ENCODE measurements around the gene FAM200B. TPM values are rescaled to one million over a fixed set of nuclear protein-coding genes. Genes with fewer than 3 reads are reported as not detected.

Gene FAM200B
- total RNA-seq, 1 experiment from 2014 or later = 29.0 TPM

DNA sequence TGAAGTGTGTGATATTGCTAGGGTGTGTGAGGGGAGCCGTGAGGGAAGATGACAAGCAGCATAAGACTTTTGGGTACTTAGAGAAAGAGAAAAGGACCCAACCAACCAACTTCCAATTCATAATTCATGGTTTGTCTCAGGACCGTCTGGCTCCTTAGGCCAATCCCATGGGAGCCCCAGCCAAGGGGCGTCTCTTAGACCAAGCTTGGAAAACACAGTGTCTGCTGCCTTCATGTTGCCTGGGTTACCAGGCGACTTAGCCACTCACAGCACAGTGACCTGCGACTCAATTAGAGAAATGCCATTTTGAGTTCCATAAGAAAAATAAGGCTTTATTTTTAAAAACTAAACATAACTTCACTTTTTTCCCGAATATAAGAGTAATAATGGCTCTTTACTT is 53.9 kb downstream of the FAM200B start:
- Histone ChIP-seq H3K27me3 (replicated peaks; ENCODE audit: insufficient read depth, low read depth, low read length, poor library complexity) (no peaks in the 10 kb centered on the region), H3K4me1 (ENCODE audit: insufficient read depth, low read length, poor library complexity, severe bottlenecking) (no peaks in the 10 kb centered on the region), H3K36me3 (ENCODE audit: insufficient read depth, low read length, poor library complexity, severe bottlenecking) (no peaks in the 10 kb centered on the region), H3K9me3 (ENCODE audit: low read depth, low read length, poor library complexity, severe bottlenecking) (no peaks in the 10 kb centered on the region), H3K4me3 (ENCODE audit: low read depth, low read length, poor library complexity, severe bottlenecking) (no peak overlapping the region), H3K27ac (ENCODE audit: low read depth, low read length, poor library complexity, severe bottlenecking) (no peak overlapping the region)
- no peak for DNase-seq (ENCODE audit: low spot score)
- TF ChIP-seq EZH2 (IDR thresholded peaks at IDR 0.05; ENCODE audit: borderline replicate concordance, low read depth, low read length, poor library complexity, severe bottlenecking) = no peak
- TF ChIP-seq, protein P1, sequence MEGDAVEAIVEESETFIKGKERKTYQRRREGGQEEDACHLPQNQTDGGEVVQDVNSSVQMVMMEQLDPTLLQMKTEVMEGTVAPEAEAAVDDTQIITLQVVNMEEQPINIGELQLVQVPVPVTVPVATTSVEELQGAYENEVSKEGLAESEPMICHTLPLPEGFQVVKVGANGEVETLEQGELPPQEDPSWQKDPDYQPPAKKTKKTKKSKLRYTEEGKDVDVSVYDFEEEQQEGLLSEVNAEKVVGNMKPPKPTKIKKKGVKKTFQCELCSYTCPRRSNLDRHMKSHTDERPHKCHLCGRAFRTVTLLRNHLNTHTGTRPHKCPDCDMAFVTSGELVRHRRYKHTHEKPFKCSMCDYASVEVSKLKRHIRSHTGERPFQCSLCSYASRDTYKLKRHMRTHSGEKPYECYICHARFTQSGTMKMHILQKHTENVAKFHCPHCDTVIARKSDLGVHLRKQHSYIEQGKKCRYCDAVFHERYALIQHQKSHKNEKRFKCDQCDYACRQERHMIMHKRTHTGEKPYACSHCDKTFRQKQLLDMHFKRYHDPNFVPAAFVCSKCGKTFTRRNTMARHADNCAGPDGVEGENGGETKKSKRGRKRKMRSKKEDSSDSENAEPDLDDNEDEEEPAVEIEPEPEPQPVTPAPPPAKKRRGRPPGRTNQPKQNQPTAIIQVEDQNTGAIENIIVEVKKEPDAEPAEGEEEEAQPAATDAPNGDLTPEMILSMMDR (conservative IDR thresholded peaks at IDR 0.05; ENCODE audit: low read depth, low read length) = no peak
- ChIA-PET POLR2A (ENCODE audit: low non-redundant PET) (no interaction called here), CTCF (no interaction called here)
- no TSS peak for BruUV-seq (replicated peaks)
- intact Hi-C loops (cut with micrococcal nuclease; ENCODE audit: unreplicated experiment) = no loop called here

- Histone ChIP-seq H3K27ac (ENCODE audit: low read depth, low read length, poor library complexity, severe bottlenecking) (no peak overlapping the region), H3K27me3 (replicated peaks; ENCODE audit: insufficient read depth, low read depth, low read length, poor library complexity) (no peaks in the 10 kb centered on the region), H3K4me1 (ENCODE audit: insufficient read depth, low read length, poor library complexity, severe bottlenecking) (no peaks in the 10 kb centered on the region), H3K9me3 (ENCODE audit: low read depth, low read length, poor library complexity, severe bottlenecking) (no peaks in the 10 kb centered on the region), H3K4me3 (ENCODE audit: low read depth, low read length, poor library complexity, severe bottlenecking) (no peak overlapping the region), H3K36me3 (ENCODE audit: insufficient read depth, low read length, poor library complexity, severe bottlenecking) (no peaks in the 10 kb centered on the region)
- intact Hi-C loops (cut with micrococcal nuclease; ENCODE audit: unreplicated experiment) = no loop called here
- ChIA-PET CTCF (no interaction called here), POLR2A (ENCODE audit: low non-redundant PET) (no interaction called here)
- TF ChIP-seq, protein P1 (conservative IDR thresholded peaks at IDR 0.05; ENCODE audit: low read depth, low read length) = no peak
- no peak for TF ChIP-seq EZH2 (IDR thresholded peaks at IDR 0.05; ENCODE audit: borderline replicate concordance, low read depth, low read length, poor library complexity, severe bottlenecking)
- no TSS peak for BruUV-seq (replicated peaks)
- no peak for DNase-seq (ENCODE audit: low spot score)
Measured at GRCh38 chr4:15736514-15737050, 55.0 kb downstream of the FAM200B start.

DNA sequence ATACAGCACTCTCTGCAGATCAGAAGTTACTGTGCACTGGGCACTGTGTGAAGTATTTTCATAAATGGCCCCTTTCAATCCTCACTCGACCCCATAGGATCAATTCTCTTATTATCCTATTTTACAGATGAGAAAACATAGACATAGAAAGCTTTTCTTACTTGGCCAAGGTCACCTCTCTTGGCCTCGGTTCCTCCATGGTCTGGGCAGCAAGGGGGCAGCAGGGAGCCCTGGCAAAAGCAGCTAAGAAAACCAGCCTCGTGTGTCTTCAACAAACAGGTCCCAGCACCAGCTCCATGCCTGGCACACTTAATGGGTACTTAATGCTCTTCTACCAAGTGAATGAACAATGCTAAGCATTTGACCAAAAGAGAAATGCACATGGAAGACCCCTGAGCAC is 55.6 kb downstream of the FAM200B start:
- intact Hi-C loops (cut with micrococcal nuclease; ENCODE audit: unreplicated experiment) = no loop called here
- Histone ChIP-seq H3K27ac (ENCODE audit: low read depth, low read length, poor library complexity, severe bottlenecking) (no peak overlapping the region), H3K36me3 (ENCODE audit: insufficient read depth, low read length, poor library complexity, severe bottlenecking) (no peaks in the 10 kb centered on the region), H3K9me3 (ENCODE audit: low read depth, low read length, poor library complexity, severe bottlenecking) (no peaks in the 10 kb centered on the region), H3K4me3 (ENCODE audit: low read depth, low read length, poor library complexity, severe bottlenecking) (no peak overlapping the region), H3K27me3 (replicated peaks; ENCODE audit: insufficient read depth, low read depth, low read length, poor library complexity) (no peaks in the 10 kb centered on the region), H3K4me1 (ENCODE audit: insufficient read depth, low read length, poor library complexity, severe bottlenecking) (no peaks in the 10 kb centered on the region)
- ChIA-PET CTCF (no interaction called here), POLR2A (ENCODE audit: low non-redundant PET) (no interaction called here)
- BruUV-seq (replicated peaks) = no TSS peak
- no peak for TF ChIP-seq EZH2 (IDR thresholded peaks at IDR 0.05; ENCODE audit: borderline replicate concordance, low read depth, low read length, poor library complexity, severe bottlenecking)
- TF ChIP-seq, protein P1 (conservative IDR thresholded peaks at IDR 0.05; ENCODE audit: low read depth, low read length) = no peak
- DNase-seq (ENCODE audit: low spot score) = no peak
